ENCODE results near the gene KIF13A.
"Not testable (repeated sequence)": the region's sequence is repeated elsewhere in the genome, so short reads cannot be mapped to it uniquely, and the experiment has no call there.

KIF13A gene

GRCh38 chr6:17762651-17763050, 224.8 kb downstream of the KIF13A start:
- no peak for DNase-seq

- DNase-seq, result no peak
These were observed 229.3 kb downstream of the KIF13A start for GRCh38 chr6:17758119-17758518.

- no peak for DNase-seq
These were observed 233.2 kb downstream of the KIF13A start for GRCh38 chr6:17754254-17754653.

- DNase-seq, result not testable (repeated sequence)
These were observed 242.1 kb downstream of the KIF13A start for GRCh38 chr6:17745324-17745723.

GRCh38 chr6:17744757-17745308, 242.6 kb downstream of the KIF13A start:
- DNase-seq, result not testable (repeated sequence)

- no peak for DNase-seq
These were observed 243.2 kb downstream of the KIF13A start for GRCh38 chr6:17744019-17744756.

- no peak for DNase-seq
These were observed 245.9 kb downstream of the KIF13A start for GRCh38 chr6:17741507-17741906.

GRCh38 chr6:17740559-17741220, 246.7 kb downstream of the KIF13A start:
- no peak for DNase-seq

GRCh38 chr6:17737704-17738252, 249.7 kb downstream of the KIF13A start:
- no peak for DNase-seq

GRCh38 chr6:17735311-17735710, 252.1 kb downstream of the KIF13A start:
- DNase-seq, result not testable (repeated sequence)

- no peak for DNase-seq
These were observed 257.2 kb downstream of the KIF13A start for GRCh38 chr6:17730078-17730704.

- DNase-seq, result no peak
These were observed 258.0 kb downstream of the KIF13A start for GRCh38 chr6:17729223-17730077.

GRCh38 chr6:17728551-17729222, 258.7 kb downstream of the KIF13A start:
- no peak for DNase-seq

GRCh38 chr6:17725083-17725482, 262.4 kb downstream of the KIF13A start:
- no peak for DNase-seq

- DNase-seq, result no peak
These were observed 263.1 kb downstream of the KIF13A start for GRCh38 chr6:17724341-17724740.

GRCh38 chr6:17721671-17722070, 265.8 kb downstream of the KIF13A start:
- DNase-seq, result no peak

- DNase-seq, result no peak
These were observed 268.0 kb downstream of the KIF13A start for GRCh38 chr6:17719323-17720041.

- no peak for DNase-seq
These were observed 271.2 kb downstream of the KIF13A start for GRCh38 chr6:17716221-17716620.

GRCh38 chr6:17714879-17715851, 272.3 kb downstream of the KIF13A start:
- DNase-seq, result peak; percentile 46

- no peak for DNase-seq
These were observed 273.3 kb downstream of the KIF13A start for GRCh38 chr6:17714177-17714576.

All from CD4-positive, alpha-beta T cell treated with Interleukin-17A for 4 hours (primary cell).